Left cardiac atrium (tissue), 4 donors: ENCODE data around the gene GRPEL2. TPM values are rescaled to one million over a fixed set of nuclear protein-coding genes. Genes with fewer than 3 reads are reported as not detected.
A peak's percentile ranks its signal among the peaks of the same experiment; 100 is the strongest.

Source experiments
- ATAC-seq, 2 donors: fragments of 200-7000 bp; cut with Tn5 transposase; one replicate each; pipeline ENCODE4 v1.9.1; 2020; ENCODE audit warnings: mild to moderate bottlenecking in 2 of 2, moderate library complexity in 2 of 2
- DNase-seq: peaks from one replicate; pipeline ENCODE4 v3.0.0-alpha.2; 2020
- intact Hi-C, 2 donors: fragments of 100-400 bp; cut with DNase I; formaldehyde crosslinking; loops; one replicate each; pipeline versions ENCODE4 v1.14.1 to v1.15.1; 2022 to 2023
- total RNA-seq, 2 donors: library from RNA; stranded (reverse); fragmentation: NEBNext Ultra II Directional; extraction: Animal tissue kit (Norgen Biotek cat#: 25700); gene quantifications; one replicate each; pipeline ENCODE4 v1.2.1, GENCODE V29; 2021
- donor health status: DM: no; HTN: yes; CAD: no.
- donor health status: DM: no; HTN: yes; CAD: no; lungs with severe emphysema.
- donor health status: DM: yes; HTN: yes; CAD: no.
- donor health status: Dilated cardiomyopathy.

GRPEL2 gene
- total RNA-seq, 2 donors from 2014 or later: 8.7 to 15.4 TPM

GRCh38 chr5:149371296-149371962 lies 26.1 kb downstream of the GRPEL2 start:
- ATAC-seq (peak; percentile 76 to 85), DNase-seq (peak; percentile 67)
- intact Hi-C loops: loop anchor here in 1 of 2 donors (5.0 kb wide), 2 partner anchors 104 to 191 kb away; no protein-coding TSS in a partner anchor

- ATAC-seq (no peak), DNase-seq (no peak)
- intact Hi-C loops: loop anchor here in 1 of 2 donors (5.0 kb wide), 2 partner anchors 105 to 190 kb away; no protein-coding TSS in a partner anchor
Measured at GRCh38 chr5:149372076-149372795, 26.9 kb downstream of the GRPEL2 start.

GRCh38 chr5:149372932-149373331 lies 27.6 kb downstream of the GRPEL2 start:
- no peak for DNase-seq
- no peak for ATAC-seq
- intact Hi-C loops: loop anchor here in 1 of 2 donors (5.0 kb wide), 2 partner anchors 106 to 189 kb away; no protein-coding TSS in a partner anchor

GRCh38 chr5:149374303-149374702 lies 29.0 kb downstream of the GRPEL2 start:
- no peak for DNase-seq
- ATAC-seq: no peak
- intact Hi-C loops: loop anchor here in 1 of 2 donors (5.0 kb wide), 2 partner anchors 107 to 188 kb away; no protein-coding TSS in a partner anchor

- DNase-seq: no peak
- no peak for ATAC-seq
- intact Hi-C loops: loop anchor here in 1 of 2 donors (5.0 kb wide), 2 partner anchors 108 to 188 kb away; no protein-coding TSS in a partner anchor
Measured at GRCh38 chr5:149374801-149375200, 29.5 kb downstream of the GRPEL2 start.

GRCh38 chr5:149375434-149375833 lies 30.1 kb downstream of the GRPEL2 start:
- DNase-seq: no peak

GRCh38 chr5:149376104-149376503 lies 30.8 kb downstream of the GRPEL2 start:
- no peak for ATAC-seq
- no peak for DNase-seq
- intact Hi-C loops: no loop called here

More at GRCh38 chr5:149375434-149375833, 30.1 kb downstream of the GRPEL2 start:
- no peak for ATAC-seq
- intact Hi-C loops: no loop called here

GRCh38 chr5:149376711-149377447 lies 31.6 kb downstream of the GRPEL2 start:
- intact Hi-C loops: no loop called here
- ATAC-seq (no peak), DNase-seq (no peak)

GRCh38 chr5:149378241-149378820 lies 33.0 kb downstream of the GRPEL2 start:
- ATAC-seq (no peak), DNase-seq (no peak)
- intact Hi-C loops: no loop called here

GRCh38 chr5:149379177-149379761 lies 34.0 kb downstream of the GRPEL2 start, which contains the start of gene IL17B:
Gene IL17B, minus strand, starts transcription at chr5:149379292. Its CDS starts 67 bp downstream, at chr5:149379225.
- intact Hi-C loops: no loop called here

GRCh38 chr5:149379818-149380374 lies 34.6 kb downstream of the GRPEL2 start:
- ATAC-seq (no peak), DNase-seq (no peak)
- intact Hi-C loops: loop anchor here (2.0 to 5.0 kb wide), 3 partner anchors 53 to 187 kb away; partner anchors contain the start of gene CSNK1A1 (in 1 of the 2)

More at GRCh38 chr5:149379177-149379761, 34.0 kb downstream of the GRPEL2 start, which contains the start of gene IL17B:
- DNase-seq (no peak), ATAC-seq (no peak)

GRCh38 chr5:149380466-149381121 lies 35.3 kb downstream of the GRPEL2 start:
- ATAC-seq (peak; percentile 21 to 28), DNase-seq (peak; percentile 63)
- intact Hi-C loops: loop anchor here (2.0 to 5.0 kb wide), 3 partner anchors 52 to 187 kb away; partner anchors contain the start of gene CSNK1A1 (in 1 of the 2)

- no peak for DNase-seq
- intact Hi-C loops: loop anchor here (2.0 to 5.0 kb wide), 3 partner anchors 51 to 186 kb away; partner anchors contain the start of gene CSNK1A1 (in 1 of the 2)
- no peak for ATAC-seq
Measured at GRCh38 chr5:149381261-149381985, 36.1 kb downstream of the GRPEL2 start.

- DNase-seq (peak; percentile 84), ATAC-seq (peak; percentile 76 to 78)
- intact Hi-C loops: loop anchor here (2.0 to 5.0 kb wide), 4 partner anchors 49 to 185 kb away; partner anchors contain the start of gene CSNK1A1 (in 1 of the 2)
Measured at GRCh38 chr5:149381986-149382338, 36.7 kb downstream of the GRPEL2 start.

GRCh38 chr5:149382517-149383220 lies 37.4 kb downstream of the GRPEL2 start:
- intact Hi-C loops: loop anchor here in 1 of 2 donors (2.0 to 5.0 kb wide), 3 partner anchors 48 to 185 kb away; partner anchors contain the start of gene CSNK1A1
- ATAC-seq (no peak), DNase-seq (no peak)

- DNase-seq (peak; percentile 63), ATAC-seq (peak; percentile 52 to 54)
- intact Hi-C loops: loop anchor here in 1 of 2 donors (2.0 to 5.0 kb wide), 3 partner anchors 47 to 184 kb away; partner anchors contain the start of gene CSNK1A1
Measured at GRCh38 chr5:149383399-149383798, 38.1 kb downstream of the GRPEL2 start.
